ENCODE results near the gene CD63.

CD63 gene

DNA sequence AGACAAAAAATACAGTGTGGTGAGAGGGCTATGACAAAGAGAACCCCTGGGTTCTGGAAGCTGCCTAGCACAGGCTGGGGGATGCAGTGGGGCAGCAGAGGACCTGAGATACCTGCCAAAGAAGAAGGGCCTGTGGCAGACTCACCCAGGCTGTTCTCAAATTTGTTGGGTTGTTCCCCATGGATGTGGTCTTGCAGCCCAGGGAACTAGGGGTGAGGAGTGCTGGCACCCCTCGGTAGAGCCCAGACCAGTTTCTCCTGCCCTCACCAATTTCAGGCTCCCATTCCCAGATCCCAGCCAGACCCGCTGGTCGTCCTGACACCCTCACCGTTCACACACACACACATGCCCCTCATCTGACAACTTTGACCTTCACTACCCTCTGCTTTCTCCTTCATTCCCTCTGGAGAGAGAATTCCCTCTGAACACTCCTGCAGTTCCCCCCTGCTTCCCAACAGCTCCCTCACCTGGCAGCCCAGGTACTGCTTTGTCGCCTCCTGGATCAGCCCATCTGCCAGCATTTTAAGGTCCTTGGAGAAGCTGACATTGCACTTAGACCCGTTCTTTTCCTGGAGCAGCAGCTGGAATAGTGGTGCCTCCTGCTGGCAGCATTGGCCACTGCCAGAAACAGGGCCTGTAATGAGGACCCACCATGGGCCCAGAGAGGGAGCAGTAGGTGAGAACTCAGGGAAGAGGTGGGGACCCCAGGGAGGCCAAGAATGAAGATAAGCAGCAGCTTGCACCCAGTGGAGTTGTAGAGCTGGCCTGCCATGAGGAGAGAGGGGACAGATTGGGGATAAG, 8.2 kb upstream of the CD63 start:
- TF ChIP-seq, protein P1, sequence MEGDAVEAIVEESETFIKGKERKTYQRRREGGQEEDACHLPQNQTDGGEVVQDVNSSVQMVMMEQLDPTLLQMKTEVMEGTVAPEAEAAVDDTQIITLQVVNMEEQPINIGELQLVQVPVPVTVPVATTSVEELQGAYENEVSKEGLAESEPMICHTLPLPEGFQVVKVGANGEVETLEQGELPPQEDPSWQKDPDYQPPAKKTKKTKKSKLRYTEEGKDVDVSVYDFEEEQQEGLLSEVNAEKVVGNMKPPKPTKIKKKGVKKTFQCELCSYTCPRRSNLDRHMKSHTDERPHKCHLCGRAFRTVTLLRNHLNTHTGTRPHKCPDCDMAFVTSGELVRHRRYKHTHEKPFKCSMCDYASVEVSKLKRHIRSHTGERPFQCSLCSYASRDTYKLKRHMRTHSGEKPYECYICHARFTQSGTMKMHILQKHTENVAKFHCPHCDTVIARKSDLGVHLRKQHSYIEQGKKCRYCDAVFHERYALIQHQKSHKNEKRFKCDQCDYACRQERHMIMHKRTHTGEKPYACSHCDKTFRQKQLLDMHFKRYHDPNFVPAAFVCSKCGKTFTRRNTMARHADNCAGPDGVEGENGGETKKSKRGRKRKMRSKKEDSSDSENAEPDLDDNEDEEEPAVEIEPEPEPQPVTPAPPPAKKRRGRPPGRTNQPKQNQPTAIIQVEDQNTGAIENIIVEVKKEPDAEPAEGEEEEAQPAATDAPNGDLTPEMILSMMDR (IDR thresholded peaks at IDR 0.05; ENCODE audit: poor library complexity, severe bottlenecking): peak; percentile 74
- H3K36me3 ChIP-seq (ENCODE audit: low read depth): no peaks in the 10 kb centered on the region
- no peaks in the 10 kb centered on the region for H3K9me3 ChIP-seq (ENCODE audit: severe bottlenecking)
- no peak overlapping the region for H3K4me3 ChIP-seq (ENCODE audit: severe bottlenecking)
- peaks cover 4% of the 10 kb centered on the region for H3K4me1 ChIP-seq (ENCODE audit: insufficient read depth, poor library complexity, severe bottlenecking)
- H3K27ac ChIP-seq (ENCODE audit: poor library complexity, severe bottlenecking): no peak overlapping the region
- H3K27me3 ChIP-seq (ENCODE audit: insufficient read depth, poor library complexity, severe bottlenecking): no peaks in the 10 kb centered on the region
- peak; percentile 13 for ATAC-seq (ENCODE audit: low read depth)
- no peak for DNase-seq (ENCODE audit: low spot score)

DNA sequence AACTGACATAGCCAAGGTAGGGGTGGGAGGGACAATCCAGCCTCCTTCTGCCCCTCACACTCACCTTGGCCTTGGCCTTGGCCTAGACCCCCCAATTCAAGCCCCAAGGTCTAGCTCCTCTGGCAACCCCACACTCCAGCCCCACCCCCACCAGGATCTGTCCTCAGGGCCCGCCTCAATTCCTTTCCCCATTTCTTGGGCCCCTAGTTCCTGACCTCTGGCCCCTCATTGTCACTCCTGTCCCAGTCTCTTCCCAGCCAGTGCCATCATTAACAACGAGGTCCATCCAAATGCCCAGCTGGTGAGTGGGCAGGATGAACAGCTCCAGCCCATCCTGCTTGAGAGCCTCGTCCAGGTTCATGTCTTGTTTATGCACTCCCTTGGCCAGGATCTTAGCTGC, 7.3 kb upstream of the CD63 start:
- Histone ChIP-seq H3K4me1 (ENCODE audit: insufficient read depth, poor library complexity, severe bottlenecking) (peaks cover 4% of the 10 kb centered on the region), H3K9me3 (ENCODE audit: severe bottlenecking) (no peaks in the 10 kb centered on the region), H3K36me3 (ENCODE audit: low read depth) (no peaks in the 10 kb centered on the region), H3K27me3 (ENCODE audit: insufficient read depth, poor library complexity, severe bottlenecking) (no peaks in the 10 kb centered on the region), H3K4me3 (ENCODE audit: severe bottlenecking) (no peak overlapping the region), H3K27ac (ENCODE audit: poor library complexity, severe bottlenecking) (no peak overlapping the region)
- ATAC-seq (ENCODE audit: low read depth) (no peak), DNase-seq (ENCODE audit: low spot score) (no peak)
- TF ChIP-seq, protein P1 (IDR thresholded peaks at IDR 0.05; ENCODE audit: poor library complexity, severe bottlenecking): no peak

DNA sequence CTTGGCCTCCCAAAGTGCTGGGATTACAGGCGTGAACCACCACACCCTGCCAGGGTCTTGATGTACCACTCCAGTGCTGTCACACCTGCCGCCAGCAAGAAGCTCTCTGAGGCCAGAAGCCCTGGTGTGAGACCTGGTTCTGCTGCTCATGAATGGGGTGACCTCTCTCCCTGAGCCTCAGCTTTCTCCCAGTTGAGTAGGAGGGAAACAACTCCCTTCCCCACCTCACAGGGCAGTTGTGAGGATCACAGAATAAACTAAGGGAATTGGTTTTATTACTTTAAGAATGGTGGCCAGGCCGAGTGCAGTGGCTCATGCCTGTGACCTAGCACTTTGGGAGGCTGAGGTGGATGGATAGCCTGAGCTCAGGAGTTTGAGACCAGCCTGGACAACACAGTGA, 5.8 kb upstream of the CD63 start:
- ATAC-seq (ENCODE audit: low read depth): no peak

DNA sequence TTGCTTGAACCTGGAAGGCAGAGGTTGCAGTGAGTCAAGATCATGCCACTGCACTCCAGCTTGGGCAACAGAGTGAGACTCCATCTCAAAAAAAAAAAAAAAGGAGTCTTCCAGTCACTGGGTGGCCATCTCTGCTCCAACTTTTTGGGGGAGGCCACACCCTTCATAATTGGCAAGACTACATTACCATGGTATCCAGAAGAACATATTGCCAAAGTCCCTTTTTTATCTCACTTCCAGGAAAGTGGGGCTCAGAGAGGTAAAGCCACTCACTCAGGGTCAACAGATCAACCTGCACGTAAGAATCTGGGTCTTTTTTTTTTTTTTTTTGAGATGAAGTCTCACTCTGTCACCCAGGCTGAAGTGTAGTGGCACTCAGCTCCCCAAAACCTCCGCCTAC, 5.0 kb upstream of the CD63 start:
- Histone ChIP-seq H3K36me3 (ENCODE audit: low read depth) (no peaks in the 10 kb centered on the region), H3K4me1 (ENCODE audit: insufficient read depth, poor library complexity, severe bottlenecking) (peaks cover 8% of the 10 kb centered on the region), H3K27me3 (ENCODE audit: insufficient read depth, poor library complexity, severe bottlenecking) (no peaks in the 10 kb centered on the region), H3K9me3 (ENCODE audit: severe bottlenecking) (no peaks in the 10 kb centered on the region), H3K4me3 (ENCODE audit: severe bottlenecking) (no peak overlapping the region), H3K27ac (ENCODE audit: poor library complexity, severe bottlenecking) (no peak overlapping the region)
- DNase-seq (ENCODE audit: low spot score) (no peak), ATAC-seq (ENCODE audit: low read depth) (no peak)
- TF ChIP-seq, protein P1 (IDR thresholded peaks at IDR 0.05; ENCODE audit: poor library complexity, severe bottlenecking): no peak

More for the DNA sequence above, 5.8 kb upstream of the CD63 start:
- Histone ChIP-seq H3K27me3 (ENCODE audit: insufficient read depth, poor library complexity, severe bottlenecking) (no peaks in the 10 kb centered on the region), H3K4me1 (ENCODE audit: insufficient read depth, poor library complexity, severe bottlenecking) (peaks cover 8% of the 10 kb centered on the region), H3K4me3 (ENCODE audit: severe bottlenecking) (no peak overlapping the region), H3K36me3 (ENCODE audit: low read depth) (no peaks in the 10 kb centered on the region), H3K9me3 (ENCODE audit: severe bottlenecking) (no peaks in the 10 kb centered on the region), H3K27ac (ENCODE audit: poor library complexity, severe bottlenecking) (no peak overlapping the region)
- TF ChIP-seq, protein P1 (IDR thresholded peaks at IDR 0.05; ENCODE audit: poor library complexity, severe bottlenecking): no peak
- DNase-seq (ENCODE audit: low spot score): no peak

DNA sequence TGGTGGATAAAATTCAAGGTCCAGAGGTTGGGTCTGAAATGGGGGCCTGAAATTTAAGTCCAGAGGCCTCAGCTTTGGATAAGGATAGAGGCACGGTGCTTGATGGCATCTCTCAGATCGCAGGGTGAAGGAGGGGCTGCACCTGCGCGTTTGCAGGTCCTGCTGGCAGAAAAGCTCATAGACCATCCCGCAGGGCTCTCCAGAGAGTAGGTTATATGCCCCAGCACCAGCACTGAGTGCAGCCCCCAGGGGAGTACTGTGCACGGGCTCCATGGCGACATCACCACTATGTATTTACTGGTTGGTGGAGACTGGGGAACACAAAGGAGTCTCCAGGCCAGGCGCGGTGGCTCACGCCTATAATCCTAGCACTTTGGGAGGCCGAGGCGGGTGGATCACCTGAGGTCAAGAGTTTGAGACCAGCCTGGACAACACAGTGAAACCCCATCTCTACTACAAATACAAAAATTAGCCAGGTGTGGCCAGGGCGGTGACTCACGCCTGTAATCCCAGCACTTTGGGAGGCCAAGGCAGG, 4.3 kb upstream of the CD63 start:
- Histone ChIP-seq H3K27ac (ENCODE audit: poor library complexity, severe bottlenecking) (no peak overlapping the region), H3K27me3 (ENCODE audit: insufficient read depth, poor library complexity, severe bottlenecking) (no peaks in the 10 kb centered on the region), H3K4me3 (ENCODE audit: severe bottlenecking) (no peak overlapping the region), H3K36me3 (ENCODE audit: low read depth) (no peaks in the 10 kb centered on the region), H3K4me1 (ENCODE audit: insufficient read depth, poor library complexity, severe bottlenecking) (peaks cover 7% of the 10 kb centered on the region), H3K9me3 (ENCODE audit: severe bottlenecking) (no peaks in the 10 kb centered on the region)
- DNase-seq (ENCODE audit: low spot score): no peak
- no peak for ATAC-seq (ENCODE audit: low read depth)
- TF ChIP-seq, protein P1 (IDR thresholded peaks at IDR 0.05; ENCODE audit: poor library complexity, severe bottlenecking): no peak

All from RWPE2 (cell line).